HepG2 (cell line): ENCODE results near the gene MISFA. TPM values are rescaled to one million over a fixed set of nuclear protein-coding genes. Genes with fewer than 3 reads are reported as not detected.

Experiments
- HMGA1 ChIP-seq: sonication (generic); formaldehyde crosslinking; conservative IDR thresholded peaks from 2 replicates; pipeline ENCODE4 v1.4.0; 2020; ENCODE audit warnings: missing genetic modification reagents
- HOXA3 ChIP-seq: sonication (generic); formaldehyde crosslinking; IDR thresholded peaks from 2 replicates; pipeline ENCODE4 v1.5.0; 2020; ENCODE audit warnings: missing genetic modification reagents
- KIAA2018 ChIP-seq: sonication (generic); formaldehyde crosslinking; IDR thresholded peaks from 2 replicates; pipeline ENCODE4 v1.5.0; 2020; ENCODE audit warnings: mild to moderate bottlenecking, missing genetic modification reagents, borderline replicate concordance
- KLF16 ChIP-seq, 2 experiments: sonication (generic) in 1 of 2; formaldehyde crosslinking in 1 of 2; IDR thresholded peaks; 2 replicates each; pipeline versions ENCODE4 v1.6.1 to v1.8.0; 2016 to 2023; ENCODE audit warnings: missing genetic modification reagents in 2 of 2, missing compliant biosample characterization in 1 of 2
- SNRNP70 ChIP-seq: fragments of 200-400 bp; formaldehyde crosslinking; IDR thresholded peaks from 2 replicates; pipeline ENCODE4 v1.6.1; 2017; ENCODE audit warnings: mild to moderate bottlenecking, low read depth, low read length, moderate library complexity
- TSC22D2 ChIP-seq: sonication (generic); formaldehyde crosslinking; IDR thresholded peaks from 2 replicates; pipeline ENCODE4 v1.5.1; 2020; ENCODE audit warnings: missing genetic modification reagents, mild to moderate bottlenecking, borderline replicate concordance
- ZBTB46 ChIP-seq: sonication (generic); formaldehyde crosslinking; IDR thresholded peaks from 2 replicates; pipeline ENCODE4 v1.4.0; 2020; ENCODE audit warnings: mild to moderate bottlenecking, missing genetic modification reagents, borderline replicate concordance
- ZNF224 ChIP-seq: sonication (generic); formaldehyde crosslinking; IDR thresholded peaks from 2 replicates; pipeline ENCODE4 v1.5.0; 2020; ENCODE audit warnings: mild to moderate bottlenecking, missing genetic modification reagents
- ZNF619 ChIP-seq: sonication (generic); formaldehyde crosslinking; IDR thresholded peaks from 2 replicates; pipeline ENCODE4 v1.4.0; 2020; ENCODE audit warnings: mild to moderate bottlenecking, missing genetic modification reagents
- ZSCAN21 ChIP-seq: sonication (generic); formaldehyde crosslinking; IDR thresholded peaks from 2 replicates; pipeline ENCODE4 v1.8.0; 2022; ENCODE audit warnings: mild to moderate bottlenecking, missing genetic modification reagents, moderate library complexity, borderline replicate concordance
- polyA plus RNA-seq, 8 experiments: library from polyadenylated mRNA; depleted of rRNA in 3 of 8; stranded (reverse) in 7 of 8; unstranded in 1 of 8; fragments of >200 nt; fragmentation: Illumina TruSeq in 4 of 8; extraction: Trizol in 4 of 8; gene quantifications; 2 replicates each; pipeline versions ENCODE4 v1.2.1 to v1.2.3, GENCODE V29; 2011 to 2016; ENCODE audit warnings: low read depth in 4 of 8, missing spikeins in 1 of 8, mixed read lengths in 1 of 8; ENCODE audit not compliant: insufficient read depth in 1 of 8
- total RNA-seq, 5 experiments: library from RNA; depleted of rRNA; stranded (reverse); fragments of >200 nt; fragmentation: Illumina TruSeq; extraction: Trizol; gene quantifications; 2 replicates each; pipeline ENCODE4 v1.2.3, GENCODE V29; 2016; ENCODE audit warnings: low read depth in 1 of 5
- TF ChIP-seq, protein P1 (sequence below): sonication (generic); formaldehyde crosslinking; IDR thresholded peaks from 2 replicates; pipeline ENCODE4 v1.5.1; 2020; ENCODE audit warnings: missing genetic modification reagents, mild to moderate bottlenecking, borderline replicate concordance
- TF ChIP-seq, protein P2 (sequence below): IDR thresholded peaks from 2 replicates; pipeline ENCODE4 v1.6.1; 2016; ENCODE audit warnings: missing genetic modification reagents, missing compliant biosample characterization

Gene MISFA
- total and polyA plus RNA-seq, 2 of the 13 experiments (the other 11 are each of a cell fraction or from before 2014, with no cell fraction given) = 1.4 to 5.4 TPM

GRCh38 chr11:18634140-18635032 is 34.8 kb downstream of the MISFA start, which contains the start of gene SPTY2D1 (continued):
- TF ChIP-seq KIAA2018 (CRISPR knock-in tag) = no peak
- TF ChIP-seq TSC22D2 = no peak
- no peak for TF ChIP-seq HMGA1 (CRISPR knock-in tag)
- TF ChIP-seq ZBTB46 (CRISPR knock-in tag) = no peak
- no peak for TF ChIP-seq ZNF619 (CRISPR knock-in tag)
- TF ChIP-seq, protein P1, sequence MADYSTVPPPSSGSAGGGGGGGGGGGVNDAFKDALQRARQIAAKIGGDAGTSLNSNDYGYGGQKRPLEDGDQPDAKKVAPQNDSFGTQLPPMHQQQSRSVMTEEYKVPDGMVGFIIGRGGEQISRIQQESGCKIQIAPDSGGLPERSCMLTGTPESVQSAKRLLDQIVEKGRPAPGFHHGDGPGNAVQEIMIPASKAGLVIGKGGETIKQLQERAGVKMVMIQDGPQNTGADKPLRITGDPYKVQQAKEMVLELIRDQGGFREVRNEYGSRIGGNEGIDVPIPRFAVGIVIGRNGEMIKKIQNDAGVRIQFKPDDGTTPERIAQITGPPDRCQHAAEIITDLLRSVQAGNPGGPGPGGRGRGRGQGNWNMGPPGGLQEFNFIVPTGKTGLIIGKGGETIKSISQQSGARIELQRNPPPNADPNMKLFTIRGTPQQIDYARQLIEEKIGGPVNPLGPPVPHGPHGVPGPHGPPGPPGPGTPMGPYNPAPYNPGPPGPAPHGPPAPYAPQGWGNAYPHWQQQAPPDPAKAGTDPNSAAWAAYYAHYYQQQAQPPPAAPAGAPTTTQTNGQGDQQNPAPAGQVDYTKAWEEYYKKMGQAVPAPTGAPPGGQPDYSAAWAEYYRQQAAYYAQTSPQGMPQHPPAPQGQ (CRISPR knock-in tag) = no peak
- TF ChIP-seq, protein P2, sequence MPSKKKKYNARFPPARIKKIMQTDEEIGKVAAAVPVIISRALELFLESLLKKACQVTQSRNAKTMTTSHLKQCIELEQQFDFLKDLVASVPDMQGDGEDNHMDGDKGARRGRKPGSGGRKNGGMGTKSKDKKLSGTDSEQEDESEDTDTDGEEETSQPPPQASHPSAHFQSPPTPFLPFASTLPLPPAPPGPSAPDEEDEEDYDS (CRISPR knock-in tag) = peak; percentile 91
- TF ChIP-seq KLF16 (CRISPR knock-in tag; IDR thresholded peaks at IDR 0.05) = peak in 1 of 2 experiments; percentile 82; a peak in 2 of 4 replicates
- TF ChIP-seq HOXA3 (CRISPR knock-in tag) = peak; percentile 100
- TF ChIP-seq ZSCAN21 = no peak
- no peak for TF ChIP-seq SNRNP70
- no peak; the same call in none of the 2 replicates for TF ChIP-seq ZNF224
